Duodenal mucosa (tissue), 2 donors: ENCODE measurements around the gene VRK3.
"Not testable (repeated sequence)": the region's sequence is repeated elsewhere in the genome, so short reads cannot be mapped to it uniquely, and the experiment has no call there.

Experiments
- H3K27ac ChIP-seq: one replicate; pipeline ENCODE4 v1.7.0; 2013; ENCODE audit warnings: low read depth, low read length
- H3K27me3 ChIP-seq, 2 donors: one replicate each; pipeline ENCODE4 v1.7.0; 2013; ENCODE audit warnings: low read length in 2 of 2, control low read depth in 1 of 2; ENCODE audit not compliant: insufficient read depth in 2 of 2, control insufficient read depth in 1 of 2
- H3K36me3 ChIP-seq, 2 donors: one replicate each; pipeline ENCODE4 v1.7.0; 2013; ENCODE audit warnings: low read length in 2 of 2, control low read depth in 1 of 2; ENCODE audit not compliant: insufficient read depth in 2 of 2, control insufficient read depth in 1 of 2
- H3K4me1 ChIP-seq, 2 donors: one replicate each; pipeline ENCODE4 v1.7.0; 2013; ENCODE audit warnings: low read length in 2 of 2, control low read depth in 1 of 2; ENCODE audit not compliant: insufficient read depth in 2 of 2, control insufficient read depth in 1 of 2
- H3K4me3 ChIP-seq, 2 donors: one replicate each; pipeline ENCODE4 v1.7.0; 2013; ENCODE audit warnings: low read length in 2 of 2, low read depth in 1 of 2
- H3K9ac ChIP-seq, 2 donors: one replicate each; pipeline ENCODE4 v1.7.0; 2013; ENCODE audit warnings: low read length in 2 of 2, low read depth in 1 of 2
- H3K9me3 ChIP-seq, 2 donors: one replicate each; pipeline ENCODE4 v1.7.0; 2013; ENCODE audit warnings: low read length in 2 of 2, control low read depth in 1 of 2; ENCODE audit not compliant: control insufficient read depth in 1 of 2

Gene VRK3, protein sequence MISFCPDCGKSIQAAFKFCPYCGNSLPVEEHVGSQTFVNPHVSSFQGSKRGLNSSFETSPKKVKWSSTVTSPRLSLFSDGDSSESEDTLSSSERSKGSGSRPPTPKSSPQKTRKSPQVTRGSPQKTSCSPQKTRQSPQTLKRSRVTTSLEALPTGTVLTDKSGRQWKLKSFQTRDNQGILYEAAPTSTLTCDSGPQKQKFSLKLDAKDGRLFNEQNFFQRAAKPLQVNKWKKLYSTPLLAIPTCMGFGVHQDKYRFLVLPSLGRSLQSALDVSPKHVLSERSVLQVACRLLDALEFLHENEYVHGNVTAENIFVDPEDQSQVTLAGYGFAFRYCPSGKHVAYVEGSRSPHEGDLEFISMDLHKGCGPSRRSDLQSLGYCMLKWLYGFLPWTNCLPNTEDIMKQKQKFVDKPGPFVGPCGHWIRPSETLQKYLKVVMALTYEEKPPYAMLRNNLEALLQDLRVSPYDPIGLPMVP

DNA sequence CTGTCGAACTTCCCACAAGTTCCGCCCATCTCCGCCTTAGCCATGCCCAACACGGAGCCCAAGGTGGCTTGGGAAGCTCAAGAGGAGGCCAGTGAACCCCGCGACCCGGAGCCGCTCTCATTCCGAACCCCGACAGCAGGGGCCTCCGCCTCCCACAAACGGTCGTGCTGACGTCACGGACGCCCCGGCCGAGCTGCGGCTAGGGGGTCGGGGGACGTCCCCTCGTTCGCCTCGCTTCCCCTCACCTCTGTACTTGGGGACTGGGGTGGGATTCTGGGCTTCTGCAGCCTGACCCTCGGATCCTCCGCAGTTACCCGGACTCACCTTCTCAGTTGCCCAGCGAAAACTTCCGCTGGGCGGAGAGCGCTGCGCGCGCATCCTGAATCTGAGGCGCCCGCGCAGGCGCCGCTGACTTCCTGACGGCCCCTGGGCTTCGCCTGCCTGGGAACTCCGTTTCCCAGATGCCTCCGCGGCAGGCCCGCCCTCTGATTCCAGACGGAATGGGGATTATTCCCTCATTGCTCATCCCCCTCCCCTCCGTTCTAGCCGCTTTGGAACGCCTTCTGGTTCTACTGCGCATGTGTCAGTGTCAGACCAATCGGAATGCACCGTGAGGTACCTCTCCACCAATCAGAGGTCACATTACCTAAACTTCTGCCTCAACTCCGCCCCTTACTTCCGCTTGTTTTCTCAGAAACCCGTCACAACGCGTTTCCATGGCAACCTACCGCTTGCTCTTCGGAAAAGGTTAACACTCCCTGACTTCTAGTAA, at the start of gene VRK3:
Gene VRK3, minus strand, starts transcription at position 351 of the 772 bp plus-strand sequence. CDS start 9,210 bp downstream, outside the sequence.
- no peaks in the 10 kb centered on the region for H3K9me3 ChIP-seq
- no peaks in the 10 kb centered on the region for H3K27me3 ChIP-seq
- H3K9ac ChIP-seq = peak within 1 kb of the TSS; percentile 94 to 97
- H3K27ac ChIP-seq = peak within 1 kb of the TSS; percentile 93
- H3K4me3 ChIP-seq = peak within 1 kb of the TSS; percentile 81 to 98
- H3K36me3 ChIP-seq = peaks cover 0 to 19% of the 10 kb centered on the region in 2 donors
- H3K4me1 ChIP-seq = peaks cover 21 to 38% of the 10 kb centered on the region in 2 donors

DNA sequence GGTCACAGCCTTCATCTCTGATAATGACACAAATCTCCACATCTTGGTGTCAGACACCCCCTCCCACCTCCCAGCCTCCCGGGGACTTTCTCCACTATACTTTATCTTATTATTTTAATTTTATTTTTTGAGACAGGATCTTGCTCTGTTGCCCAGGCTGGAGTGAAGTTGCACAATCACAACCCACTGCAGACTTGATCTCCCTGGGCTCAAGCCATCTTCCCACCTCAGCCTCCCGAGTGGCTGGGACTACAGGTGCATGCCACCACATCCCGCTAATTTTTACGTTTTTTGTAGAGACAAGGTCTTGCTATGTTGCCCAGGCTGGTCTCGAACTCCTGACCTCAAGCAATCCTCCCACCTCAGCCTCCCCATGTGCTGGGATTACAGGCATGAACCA, 43.2 kb upstream of the VRK3 start:
- not testable (repeated sequence) for H3K4me1 ChIP-seq, H3K27me3 ChIP-seq, H3K9me3 ChIP-seq, H3K27ac ChIP-seq, H3K4me3 ChIP-seq, H3K9ac ChIP-seq, H3K36me3 ChIP-seq

DNA sequence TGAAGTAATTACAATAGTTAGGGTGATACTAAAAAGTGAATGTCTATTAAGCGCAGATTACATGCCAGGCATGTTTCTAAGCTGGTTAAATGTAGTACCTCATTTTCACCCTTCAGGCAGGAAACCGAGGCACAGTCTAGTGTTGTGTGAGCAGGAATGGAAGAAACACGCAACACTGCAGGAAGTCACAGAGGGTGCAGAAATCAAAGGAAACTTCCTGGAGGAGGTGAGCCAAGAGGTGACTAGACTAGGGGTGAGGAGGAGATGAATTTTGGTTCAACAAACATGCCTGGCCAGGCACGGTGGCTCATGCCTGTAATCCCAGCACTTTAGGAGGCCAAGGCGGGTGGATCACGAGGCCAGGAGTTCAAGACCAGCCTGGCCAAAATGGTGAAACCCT, 42.4 kb upstream of the VRK3 start:
- Histone ChIP-seq H3K27me3 (no peaks in the 10 kb centered on the region), H3K27ac (no peak overlapping the region), H3K4me1 (no peaks in the 10 kb centered on the region), H3K9me3 (no peaks in the 10 kb centered on the region), H3K36me3 (no peaks in the 10 kb centered on the region), H3K9ac (no peak overlapping the region), H3K4me3 (no peak overlapping the region)

DNA sequence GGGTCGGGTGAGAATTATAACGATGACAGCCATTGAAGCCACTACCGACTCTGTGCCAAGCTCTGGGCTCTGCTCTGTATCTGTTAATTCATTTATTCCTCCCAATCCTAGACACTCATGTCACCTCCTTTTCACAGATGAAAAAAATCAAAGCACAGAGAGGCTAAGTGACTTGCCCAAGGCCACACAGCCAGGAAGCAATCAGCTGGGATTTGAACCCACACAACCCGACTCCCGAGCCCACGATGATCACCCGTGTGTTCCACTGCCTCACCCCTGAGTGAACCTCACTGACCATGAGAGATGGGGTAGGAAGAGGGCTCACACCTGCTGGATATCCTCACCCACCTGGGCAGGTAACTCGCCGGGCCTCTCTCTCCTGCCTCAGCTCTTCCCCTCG, 40.8 kb upstream of the VRK3 start:
- Histone ChIP-seq H3K4me3 (no peak overlapping the region), H3K9ac (no peak overlapping the region), H3K9me3 (no peaks in the 10 kb centered on the region), H3K27ac (no peak overlapping the region), H3K27me3 (no peaks in the 10 kb centered on the region), H3K36me3 (no peaks in the 10 kb centered on the region), H3K4me1 (no peaks in the 10 kb centered on the region)

DNA sequence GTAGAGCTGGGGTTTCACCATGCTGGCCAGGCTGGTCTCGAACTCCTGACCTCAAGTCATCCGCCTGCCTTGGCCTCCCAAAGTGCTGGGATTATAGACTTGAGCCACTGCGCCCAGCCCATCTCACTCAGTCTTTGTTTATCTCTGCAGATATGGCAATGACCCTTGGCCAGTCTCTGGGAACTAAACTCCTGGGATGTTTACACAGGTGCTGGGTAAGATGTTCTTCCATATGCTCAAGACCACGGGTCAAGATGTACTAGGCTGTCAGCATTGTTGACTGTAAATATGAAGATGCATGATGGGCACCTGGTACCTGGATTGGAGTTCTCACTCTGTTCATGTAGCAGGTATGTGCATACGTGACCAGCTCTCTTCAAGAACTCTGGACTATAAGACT, 36.5 kb upstream of the VRK3 start:
- Histone ChIP-seq H3K4me3 (no peak overlapping the region), H3K4me1 (no peaks in the 10 kb centered on the region), H3K27ac (no peak overlapping the region), H3K9ac (no peak overlapping the region), H3K36me3 (no peaks in the 10 kb centered on the region), H3K27me3 (no peaks in the 10 kb centered on the region), H3K9me3 (peaks cover 19 to 24% of the 10 kb centered on the region in 2 donors)

DNA sequence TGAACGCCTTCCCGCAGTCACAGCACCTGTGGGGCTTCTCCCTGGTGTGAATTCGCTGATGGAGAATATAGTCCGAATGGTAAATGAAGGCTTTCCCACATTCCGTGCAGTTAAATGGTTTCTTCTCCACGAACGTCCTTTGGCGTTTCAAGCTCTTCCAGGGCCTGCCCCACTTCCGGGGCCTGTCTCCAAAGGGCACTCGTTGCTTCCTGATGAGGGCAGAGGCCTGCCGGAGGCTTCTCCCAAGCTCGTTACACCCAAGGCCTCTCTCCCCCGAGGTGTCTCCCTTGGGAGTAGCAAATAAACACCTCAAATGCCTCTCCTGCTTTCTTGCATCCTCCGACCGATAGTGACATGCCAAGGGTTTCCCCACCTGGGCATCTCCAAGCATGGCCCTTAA, 34.9 kb upstream of the VRK3 start:
- Histone ChIP-seq H3K4me3 (no peak overlapping the region), H3K36me3 (no peaks in the 10 kb centered on the region), H3K9me3 (peaks cover 19 to 24% of the 10 kb centered on the region in 2 donors), H3K9ac (no peak overlapping the region), H3K27ac (no peak overlapping the region), H3K27me3 (no peaks in the 10 kb centered on the region), H3K4me1 (no peaks in the 10 kb centered on the region)

DNA sequence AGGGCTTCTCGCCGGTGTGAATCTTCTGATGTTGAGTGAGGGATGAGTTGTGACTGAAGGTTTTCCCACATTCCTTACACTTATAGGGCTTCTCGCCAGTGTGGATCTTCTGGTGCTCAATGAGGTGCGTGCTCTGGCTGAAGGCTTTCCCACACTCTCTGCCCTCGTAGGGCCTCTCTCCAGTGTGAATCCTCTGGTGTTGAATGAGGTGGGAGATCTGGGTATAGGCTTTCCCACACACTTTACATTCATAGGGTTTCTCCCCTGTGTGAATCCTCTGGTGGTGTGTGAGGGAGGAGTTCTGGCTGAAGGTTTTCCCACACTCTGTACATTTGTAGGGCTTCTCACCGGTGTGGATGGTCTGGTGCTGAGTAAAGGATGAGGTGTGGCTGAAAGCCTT, 33.9 kb upstream of the VRK3 start:
- Histone ChIP-seq H3K4me3 (no peak overlapping the region), H3K27me3 (no peaks in the 10 kb centered on the region), H3K4me1 (no peaks in the 10 kb centered on the region), H3K9me3 (peaks cover 19 to 24% of the 10 kb centered on the region in 2 donors), H3K9ac (no peak overlapping the region), H3K36me3 (no peaks in the 10 kb centered on the region), H3K27ac (no peak overlapping the region)

DNA sequence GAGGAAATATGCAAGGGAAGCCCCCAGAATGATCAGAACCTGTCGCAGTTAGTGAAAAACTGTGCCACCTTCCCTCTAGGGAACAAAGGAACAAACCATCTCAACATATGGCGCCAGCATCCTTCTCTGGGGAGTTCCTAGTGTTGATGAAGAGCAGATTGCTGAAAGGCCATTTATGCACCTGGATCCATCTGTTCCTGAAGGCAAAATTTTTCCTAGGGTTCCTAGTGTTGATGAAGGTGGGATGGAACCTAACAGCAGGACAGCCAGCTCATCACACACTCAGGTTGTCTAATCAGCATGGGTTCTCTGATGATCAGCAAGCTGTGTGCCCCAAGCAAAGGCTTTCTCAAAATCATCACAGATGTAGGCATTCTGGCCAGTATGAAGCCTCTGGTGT, 33.3 kb upstream of the VRK3 start:
- peaks cover 19 to 24% of the 10 kb centered on the region in 2 donors for H3K9me3 ChIP-seq
- no peaks in the 10 kb centered on the region for H3K36me3 ChIP-seq
- H3K4me1 ChIP-seq = no peaks in the 10 kb centered on the region
- H3K27me3 ChIP-seq = no peaks in the 10 kb centered on the region
- no peak overlapping the region for H3K9ac ChIP-seq
- no peak overlapping the region for H3K27ac ChIP-seq
- no peak overlapping the region for H3K4me3 ChIP-seq

DNA sequence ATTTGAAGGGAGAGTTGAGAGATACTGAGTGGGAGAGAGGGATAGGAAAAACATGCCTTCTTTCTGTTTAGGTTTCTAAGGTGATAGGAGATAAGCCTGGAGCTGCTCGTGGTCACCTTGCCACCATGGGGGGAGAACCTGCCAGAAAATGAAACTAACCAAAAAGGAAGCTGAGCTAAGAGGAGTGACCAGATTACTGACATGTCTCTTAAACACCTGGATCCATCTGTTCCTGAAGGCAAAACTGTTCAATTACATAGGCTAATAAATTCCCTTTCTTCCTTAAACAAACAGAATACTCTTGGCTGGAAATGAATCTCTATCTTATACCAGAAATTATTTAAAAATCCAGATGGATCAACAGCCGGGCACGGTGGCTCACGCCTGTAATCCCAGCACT, 27.9 kb upstream of the VRK3 start:
- Histone ChIP-seq H3K9me3 (peaks cover under 1% of the 10 kb centered on the region in 2 donors), H3K4me3 (no peak overlapping the region), H3K36me3 (no peaks in the 10 kb centered on the region), H3K4me1 (peaks cover 4 to 5% of the 10 kb centered on the region in 2 donors), H3K9ac (no peak overlapping the region), H3K27ac (no peak overlapping the region), H3K27me3 (no peaks in the 10 kb centered on the region)

DNA sequence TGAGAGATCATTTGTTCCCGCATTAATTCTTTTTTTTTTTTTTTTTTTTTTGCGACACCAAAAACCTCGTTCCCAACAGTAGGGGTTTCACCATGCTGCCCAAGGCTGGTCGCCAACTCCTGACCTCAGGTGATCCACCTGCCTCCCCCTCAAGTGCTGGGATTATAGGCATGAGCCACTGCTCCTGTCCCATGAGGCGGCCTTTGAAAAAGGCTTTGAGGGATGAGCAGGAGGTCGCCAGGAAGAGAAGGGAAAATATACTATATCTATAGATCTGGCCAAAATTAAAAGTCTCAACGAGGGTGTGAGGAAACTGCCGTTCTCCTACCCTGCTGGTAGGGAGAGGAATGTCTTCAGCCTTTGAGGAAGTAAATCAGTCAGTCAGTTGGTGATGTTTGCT, 26.8 kb upstream of the VRK3 start:
- Histone ChIP-seq H3K36me3 (peaks cover under 1 to 1% of the 10 kb centered on the region in 2 donors), H3K9ac (no peak overlapping the region), H3K27me3 (no peaks in the 10 kb centered on the region), H3K4me3 (no peak overlapping the region), H3K27ac (no peak overlapping the region), H3K4me1 (peaks cover 4 to 5% of the 10 kb centered on the region in 2 donors), H3K9me3 (peaks cover 1 to 3% of the 10 kb centered on the region in 2 donors)
